Measurements from ENCODE around the gene TRAF3IP1. TPM values are rescaled to one million over a fixed set of nuclear protein-coding genes. Genes with fewer than 3 reads are reported as not detected.

Gene TRAF3IP1
- total RNA-seq, 1 donor, result 7.6 TPM

- TF ChIP-seq, protein P1, sequence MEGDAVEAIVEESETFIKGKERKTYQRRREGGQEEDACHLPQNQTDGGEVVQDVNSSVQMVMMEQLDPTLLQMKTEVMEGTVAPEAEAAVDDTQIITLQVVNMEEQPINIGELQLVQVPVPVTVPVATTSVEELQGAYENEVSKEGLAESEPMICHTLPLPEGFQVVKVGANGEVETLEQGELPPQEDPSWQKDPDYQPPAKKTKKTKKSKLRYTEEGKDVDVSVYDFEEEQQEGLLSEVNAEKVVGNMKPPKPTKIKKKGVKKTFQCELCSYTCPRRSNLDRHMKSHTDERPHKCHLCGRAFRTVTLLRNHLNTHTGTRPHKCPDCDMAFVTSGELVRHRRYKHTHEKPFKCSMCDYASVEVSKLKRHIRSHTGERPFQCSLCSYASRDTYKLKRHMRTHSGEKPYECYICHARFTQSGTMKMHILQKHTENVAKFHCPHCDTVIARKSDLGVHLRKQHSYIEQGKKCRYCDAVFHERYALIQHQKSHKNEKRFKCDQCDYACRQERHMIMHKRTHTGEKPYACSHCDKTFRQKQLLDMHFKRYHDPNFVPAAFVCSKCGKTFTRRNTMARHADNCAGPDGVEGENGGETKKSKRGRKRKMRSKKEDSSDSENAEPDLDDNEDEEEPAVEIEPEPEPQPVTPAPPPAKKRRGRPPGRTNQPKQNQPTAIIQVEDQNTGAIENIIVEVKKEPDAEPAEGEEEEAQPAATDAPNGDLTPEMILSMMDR (IDR thresholded peaks at IDR 0.05; ENCODE audit: extremely low read depth, low read depth, low read length), result no peak
- peaks cover 30% of the 10 kb centered on the region for H3K4me1 ChIP-seq (ENCODE audit: insufficient read depth, low read length)
- no peak overlapping the region for H3K4me2 ChIP-seq (ENCODE audit: insufficient read depth, low read length)
These were observed 29.4 kb upstream of the TRAF3IP1 start for GRCh38 chr2:238290715-238291549.

DNA sequence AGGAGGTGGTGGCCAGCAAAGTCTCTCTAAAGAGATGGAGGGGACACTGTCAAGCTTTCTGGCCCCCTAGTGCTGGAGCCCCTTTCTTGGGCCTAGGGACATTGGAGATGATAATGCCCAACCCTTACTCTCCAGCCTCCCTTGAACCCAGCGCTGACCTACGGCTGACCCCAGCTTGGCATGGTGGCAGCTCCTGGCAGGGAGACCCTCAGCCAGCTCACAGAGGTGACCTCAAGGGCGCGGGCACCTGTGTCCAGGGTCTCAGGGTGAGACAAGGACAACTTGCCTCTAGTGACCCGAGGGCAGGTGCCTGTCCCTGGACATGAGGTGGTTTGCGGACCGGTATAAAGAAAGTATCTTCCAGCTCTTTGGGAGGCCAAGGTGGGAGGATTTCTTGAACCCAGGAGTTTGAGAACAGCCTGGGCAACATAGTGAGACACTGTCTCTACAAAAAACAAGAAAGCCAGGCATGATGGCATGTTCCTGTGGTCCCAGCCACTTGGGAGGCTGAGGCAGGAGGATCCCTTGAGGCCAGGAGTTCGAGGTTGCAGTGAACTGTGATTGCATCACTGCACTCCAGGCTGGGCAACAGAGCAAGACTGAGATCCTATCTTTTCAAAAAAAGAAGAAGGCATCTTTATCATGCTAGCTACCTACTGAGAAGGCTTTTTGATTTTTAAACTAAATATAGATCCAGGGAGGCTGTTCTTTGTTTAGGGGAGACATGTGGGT, 28.6 kb upstream of the TRAF3IP1 start:
- Histone ChIP-seq H3K27me3 (ENCODE audit: insufficient read depth, low read length) (peaks cover 6% of the 10 kb centered on the region), H3K36me3 (ENCODE audit: insufficient read depth, low read length) (no peaks in the 10 kb centered on the region), H2AFZ (ENCODE audit: low read length) (no peak overlapping the region), H3K4me2 (ENCODE audit: insufficient read depth, low read length) (no peak overlapping the region), H3K4me1 (ENCODE audit: insufficient read depth, low read length) (peaks cover 22% of the 10 kb centered on the region), H3K4me3 (ENCODE audit: insufficient read depth, low read length) (no peak overlapping the region), H3K27ac (ENCODE audit: low read depth, low read length) (no peak overlapping the region), H3K79me2 (ENCODE audit: insufficient read depth, low read length) (peaks cover 2% of the 10 kb centered on the region), H4K20me1 (ENCODE audit: insufficient read depth, low read length) (no peaks in the 10 kb centered on the region), H3K9me3 (ENCODE audit: low read depth, low read length) (no peaks in the 10 kb centered on the region)
- DNase-seq (ENCODE audit: insufficient read length, low spot score, missing footprints), result no peak
- TF ChIP-seq, protein P1 (IDR thresholded peaks at IDR 0.05; ENCODE audit: extremely low read depth, low read depth, low read length), result no peak

More at GRCh38 chr2:238290715-238291549, 29.4 kb upstream of the TRAF3IP1 start:
- Histone ChIP-seq H3K36me3 (ENCODE audit: insufficient read depth, low read length) (no peaks in the 10 kb centered on the region), H3K4me3 (ENCODE audit: insufficient read depth, low read length) (no peak overlapping the region), H3K79me2 (ENCODE audit: insufficient read depth, low read length) (peaks cover 2% of the 10 kb centered on the region), H2AFZ (ENCODE audit: low read length) (no peak overlapping the region), H3K9me3 (ENCODE audit: low read depth, low read length) (no peaks in the 10 kb centered on the region), H3K27me3 (ENCODE audit: insufficient read depth, low read length) (peaks cover 6% of the 10 kb centered on the region), H3K27ac (ENCODE audit: low read depth, low read length) (no peak overlapping the region), H4K20me1 (ENCODE audit: insufficient read depth, low read length) (no peaks in the 10 kb centered on the region)
- DNase-seq (ENCODE audit: insufficient read length, low spot score, missing footprints), result no peak

DNA sequence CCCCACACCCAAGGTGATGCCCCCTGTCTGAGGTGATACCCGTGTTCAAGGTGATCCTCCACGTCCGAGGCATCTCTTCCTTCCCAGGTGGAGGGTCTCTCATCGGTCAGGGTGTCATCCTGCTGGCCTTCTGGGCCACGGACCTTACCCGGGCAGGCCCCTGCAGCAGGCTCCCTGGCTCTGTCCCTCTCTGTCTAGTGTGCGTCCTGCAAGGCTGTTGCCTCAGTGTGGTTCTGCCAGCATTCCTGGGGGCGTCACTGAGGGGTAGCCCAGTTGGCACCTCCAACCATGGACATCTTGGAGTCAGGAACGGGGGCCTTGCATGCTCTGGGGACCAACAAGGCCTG, 26.3 kb upstream of the TRAF3IP1 start:
- Histone ChIP-seq H2AFZ (ENCODE audit: low read length) (no peak overlapping the region), H3K36me3 (ENCODE audit: insufficient read depth, low read length) (no peaks in the 10 kb centered on the region), H3K27me3 (ENCODE audit: insufficient read depth, low read length) (peaks cover 9% of the 10 kb centered on the region), H3K4me2 (ENCODE audit: insufficient read depth, low read length) (no peak overlapping the region), H3K4me3 (ENCODE audit: insufficient read depth, low read length) (no peak overlapping the region), H3K9me3 (ENCODE audit: low read depth, low read length) (no peaks in the 10 kb centered on the region), H4K20me1 (ENCODE audit: insufficient read depth, low read length) (no peaks in the 10 kb centered on the region), H3K79me2 (ENCODE audit: insufficient read depth, low read length) (no peaks in the 10 kb centered on the region), H3K4me1 (ENCODE audit: insufficient read depth, low read length) (peaks cover 9% of the 10 kb centered on the region), H3K27ac (ENCODE audit: low read depth, low read length) (no peak overlapping the region)
- TF ChIP-seq, protein P1 (IDR thresholded peaks at IDR 0.05; ENCODE audit: extremely low read depth, low read depth, low read length), result no peak
- DNase-seq (ENCODE audit: insufficient read length, low spot score, missing footprints), result no peak
